ENCODE measurements around the gene ARL4A. TPM values are rescaled to one million over a fixed set of nuclear protein-coding genes. Genes with fewer than 3 reads are reported as not detected.

Gene ARL4A
- polyA plus RNA-seq, 1 experiment: 3.3 TPM

DNA sequence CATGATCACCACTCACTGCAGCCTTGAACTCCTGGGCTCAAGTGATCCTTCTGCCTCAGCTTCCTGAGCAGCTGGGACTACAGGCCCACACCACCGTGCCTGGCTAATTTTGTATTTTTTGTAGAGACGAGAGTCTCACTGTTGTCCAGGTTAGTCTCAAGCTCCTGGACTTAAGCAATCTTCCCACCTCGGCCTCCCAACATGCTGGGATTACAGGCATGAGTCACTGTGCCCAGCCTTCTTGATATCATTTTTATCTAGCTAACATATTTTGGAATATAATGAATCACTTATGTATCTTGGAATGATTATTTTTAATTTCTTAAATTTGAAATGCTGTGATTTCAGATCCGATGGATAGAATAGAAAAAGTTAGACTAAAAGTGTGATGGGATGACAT, 18.4 kb downstream of the ARL4A start:
- Histone ChIP-seq H3K27me3 (ENCODE audit: control insufficient read depth, insufficient read depth, low read length) (no peaks in the 10 kb centered on the region), H3K36me3 (ENCODE audit: control insufficient read depth, insufficient read depth, low read length) (no peaks in the 10 kb centered on the region), H3K4me3 (ENCODE audit: low read depth, low read length) (no peak overlapping the region)
- TF ChIP-seq, protein P1, sequence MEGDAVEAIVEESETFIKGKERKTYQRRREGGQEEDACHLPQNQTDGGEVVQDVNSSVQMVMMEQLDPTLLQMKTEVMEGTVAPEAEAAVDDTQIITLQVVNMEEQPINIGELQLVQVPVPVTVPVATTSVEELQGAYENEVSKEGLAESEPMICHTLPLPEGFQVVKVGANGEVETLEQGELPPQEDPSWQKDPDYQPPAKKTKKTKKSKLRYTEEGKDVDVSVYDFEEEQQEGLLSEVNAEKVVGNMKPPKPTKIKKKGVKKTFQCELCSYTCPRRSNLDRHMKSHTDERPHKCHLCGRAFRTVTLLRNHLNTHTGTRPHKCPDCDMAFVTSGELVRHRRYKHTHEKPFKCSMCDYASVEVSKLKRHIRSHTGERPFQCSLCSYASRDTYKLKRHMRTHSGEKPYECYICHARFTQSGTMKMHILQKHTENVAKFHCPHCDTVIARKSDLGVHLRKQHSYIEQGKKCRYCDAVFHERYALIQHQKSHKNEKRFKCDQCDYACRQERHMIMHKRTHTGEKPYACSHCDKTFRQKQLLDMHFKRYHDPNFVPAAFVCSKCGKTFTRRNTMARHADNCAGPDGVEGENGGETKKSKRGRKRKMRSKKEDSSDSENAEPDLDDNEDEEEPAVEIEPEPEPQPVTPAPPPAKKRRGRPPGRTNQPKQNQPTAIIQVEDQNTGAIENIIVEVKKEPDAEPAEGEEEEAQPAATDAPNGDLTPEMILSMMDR (IDR thresholded peaks at IDR 0.05; ENCODE audit: insufficient read depth, low read depth, low read length): no peak
- DNase-seq (ENCODE audit: low read depth): no peak
- CTCF ChIA-PET: interaction anchor here (0.8 to 1.1 kb wide), 2 partner anchors 9 to 20 kb away, joined by 3 read pairs; no protein-coding TSS in a partner anchor
- POLR2A ChIA-PET: no interaction called here

DNA sequence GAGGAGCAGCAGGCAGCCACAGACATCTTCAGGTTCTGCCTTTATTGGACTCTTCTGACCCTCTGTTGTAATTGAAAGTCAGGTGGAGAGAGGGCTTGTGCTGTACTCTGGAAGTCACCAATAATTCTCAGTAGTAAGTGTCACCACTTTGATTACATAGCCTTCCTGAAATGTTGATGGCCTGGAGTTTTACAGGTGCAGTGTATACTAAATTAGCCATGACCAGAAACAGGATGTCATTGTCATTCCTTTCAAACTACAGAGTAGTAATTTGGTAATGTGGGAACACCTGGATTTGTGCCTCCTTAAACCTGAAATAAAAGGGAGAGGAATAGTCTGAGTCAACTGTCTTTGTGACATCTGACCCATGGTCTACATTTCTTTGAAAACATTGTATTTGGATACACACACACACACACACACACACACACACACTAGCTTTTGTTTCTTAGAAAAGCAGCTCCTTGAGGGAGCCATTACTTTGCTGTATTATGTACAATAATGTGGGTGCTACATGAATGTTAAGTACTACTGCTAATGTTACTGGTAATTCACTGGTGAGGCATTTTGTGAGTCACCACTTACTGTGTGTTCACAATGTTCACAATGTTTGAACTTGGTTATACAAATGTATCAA, 19.6 kb downstream of the ARL4A start:
- H3K4me3 ChIP-seq (ENCODE audit: low read depth, low read length): no peak overlapping the region
- H3K36me3 ChIP-seq (ENCODE audit: control insufficient read depth, insufficient read depth, low read length): no peaks in the 10 kb centered on the region
- TF ChIP-seq, protein P1 (IDR thresholded peaks at IDR 0.05; ENCODE audit: insufficient read depth, low read depth, low read length): no peak
- POLR2A ChIA-PET: no interaction called here
- CTCF ChIA-PET: interaction anchor here (1.1 kb wide), 1 partner anchor 11 kb away, joined by 3 read pairs; no protein-coding TSS in a partner anchor
- no peak for DNase-seq (ENCODE audit: low read depth)
- H3K27me3 ChIP-seq (ENCODE audit: control insufficient read depth, insufficient read depth, low read length): no peaks in the 10 kb centered on the region

DNA sequence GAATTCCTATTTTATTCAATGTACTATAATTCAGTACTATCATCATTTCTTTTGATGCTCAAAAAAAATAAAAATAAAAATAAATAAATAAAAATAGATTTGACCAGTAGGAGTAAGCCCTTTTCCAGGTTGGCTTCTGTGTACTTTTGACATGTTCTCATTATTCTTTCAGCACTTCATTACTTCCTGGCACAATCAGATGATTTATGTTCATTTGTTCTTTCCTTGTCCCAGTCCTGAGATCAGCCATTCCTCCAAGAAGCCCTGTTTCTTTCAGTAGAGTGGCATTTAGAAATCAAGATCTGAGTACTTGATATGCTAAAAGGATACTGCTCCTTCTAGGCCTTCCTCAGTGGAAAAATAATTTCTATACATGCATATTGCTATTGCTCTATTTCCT, 20.9 kb downstream of the ARL4A start:
- DNase-seq (ENCODE audit: low read depth): no peak
- H3K4me3 ChIP-seq (ENCODE audit: low read depth, low read length): no peak overlapping the region
- TF ChIP-seq, protein P1 (IDR thresholded peaks at IDR 0.05; ENCODE audit: insufficient read depth, low read depth, low read length): no peak
- H3K36me3 ChIP-seq (ENCODE audit: control insufficient read depth, insufficient read depth, low read length): no peaks in the 10 kb centered on the region
- H3K27me3 ChIP-seq (ENCODE audit: control insufficient read depth, insufficient read depth, low read length): no peaks in the 10 kb centered on the region
- CTCF ChIA-PET: no interaction called here
- POLR2A ChIA-PET: no interaction called here

DNA sequence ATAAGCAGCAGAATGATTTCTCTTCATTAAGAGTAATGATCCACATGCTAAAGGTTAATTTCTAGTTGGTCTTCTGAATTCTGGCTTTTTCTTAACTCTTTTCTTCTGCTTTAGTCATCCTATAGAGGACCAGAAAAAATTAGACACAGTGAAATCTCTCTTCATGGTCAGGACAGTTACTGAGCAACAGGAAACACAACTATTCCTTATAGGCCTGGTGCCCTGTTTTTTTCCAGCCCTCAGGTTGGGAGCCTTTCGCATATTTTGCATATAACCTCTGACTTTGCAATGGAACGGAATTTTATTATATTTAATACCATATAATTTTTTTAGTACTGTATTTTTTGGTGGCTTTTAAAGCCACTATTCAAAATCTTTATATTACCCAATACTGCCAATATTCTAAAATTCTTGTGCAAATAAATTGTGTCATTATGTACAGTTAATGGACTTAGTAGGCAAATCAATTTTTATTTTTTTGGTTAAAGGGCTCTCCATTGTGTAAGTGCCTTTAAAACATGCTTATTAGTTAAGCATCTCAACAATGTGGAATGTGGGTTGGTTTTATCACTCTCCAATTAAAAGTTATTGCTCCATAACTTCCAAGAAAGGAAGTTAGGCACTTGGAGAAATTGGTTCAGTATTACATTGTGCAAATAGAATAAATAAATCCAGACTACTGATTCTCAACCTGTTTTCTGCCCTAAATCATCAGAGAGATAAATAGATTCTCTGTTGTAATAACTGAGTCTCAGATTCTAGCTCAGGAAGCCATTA, 22.5 kb downstream of the ARL4A start:
- H3K4me3 ChIP-seq (ENCODE audit: low read depth, low read length): no peak overlapping the region
- TF ChIP-seq, protein P1 (IDR thresholded peaks at IDR 0.05; ENCODE audit: insufficient read depth, low read depth, low read length): no peak
- peak; percentile 87 for DNase-seq (ENCODE audit: low read depth)
- POLR2A ChIA-PET: no interaction called here
- CTCF ChIA-PET: interaction anchor here (0.6 to 1.0 kb wide), 3 partner anchors 22 to 23 kb away, joined by 3 read pairs; partner anchors contain the start of gene ARL4A
- no peaks in the 10 kb centered on the region for H3K36me3 ChIP-seq (ENCODE audit: control insufficient read depth, insufficient read depth, low read length)
- no peaks in the 10 kb centered on the region for H3K27me3 ChIP-seq (ENCODE audit: control insufficient read depth, insufficient read depth, low read length)

DNA sequence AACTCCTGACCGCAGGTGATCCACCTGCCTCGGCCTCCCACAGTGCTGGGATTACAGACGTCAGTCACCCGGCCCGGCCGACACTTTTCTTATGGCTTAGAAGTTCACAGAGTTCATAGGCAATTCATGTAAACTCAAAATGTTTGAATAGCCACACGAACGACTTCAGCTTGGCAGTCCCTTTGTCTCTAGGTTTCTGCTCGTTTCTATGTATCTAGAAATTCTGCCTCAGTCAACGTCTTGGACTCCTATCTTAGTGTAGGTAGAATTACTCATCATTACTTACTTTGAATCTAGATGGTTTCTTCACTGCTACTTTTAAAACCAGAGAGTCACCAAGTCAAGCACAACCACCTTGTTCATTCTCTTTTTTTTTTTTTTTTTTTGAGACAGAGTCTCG, 23.7 kb downstream of the ARL4A start:
- CTCF ChIA-PET: no interaction called here
- POLR2A ChIA-PET: no interaction called here
- no peak for DNase-seq (ENCODE audit: low read depth)
- TF ChIP-seq, protein P1 (IDR thresholded peaks at IDR 0.05; ENCODE audit: insufficient read depth, low read depth, low read length): no peak
- Histone ChIP-seq H3K4me3 (ENCODE audit: low read depth, low read length) (no peak overlapping the region), H3K36me3 (ENCODE audit: control insufficient read depth, insufficient read depth, low read length) (no peaks in the 10 kb centered on the region), H3K27me3 (ENCODE audit: control insufficient read depth, insufficient read depth, low read length) (no peaks in the 10 kb centered on the region)

All from BJ (cell line).